ENCODE data around the gene RPA1.
A peak's percentile ranks its signal among the peaks of the same experiment; 100 is the strongest.

The RPA1 gene

GRCh38 chr17:1914661-1915083, 84.9 kb downstream of the RPA1 start:
- no peak for DNase-seq
- Histone ChIP-seq H3K27me3 (ENCODE audit: insufficient read depth, low read depth, severe bottlenecking) (no peaks in the 10 kb centered on the region), H3K4me3 (ENCODE audit: low read depth, low read length) (no peak overlapping the region), H3K9me3 (ENCODE audit: severe bottlenecking) (no peaks in the 10 kb centered on the region), H3K27ac (no peak overlapping the region), H3K36me3 (no peaks in the 10 kb centered on the region)
- no peak for TF ChIP-seq CTCF (IDR thresholded peaks at IDR 0.05; ENCODE audit: low read depth, low read length)

- no peak for DNase-seq
- H3K4me3 ChIP-seq (ENCODE audit: low read depth, low read length) = no peak overlapping the region
- no peaks in the 10 kb centered on the region for H3K36me3 ChIP-seq
- H3K27me3 ChIP-seq (ENCODE audit: insufficient read depth, low read depth, severe bottlenecking) = no peaks in the 10 kb centered on the region
- no peak overlapping the region for H3K27ac ChIP-seq
- no peaks in the 10 kb centered on the region for H3K9me3 ChIP-seq (ENCODE audit: severe bottlenecking)
- no peak for TF ChIP-seq CTCF (IDR thresholded peaks at IDR 0.05; ENCODE audit: low read depth, low read length)
These were observed 86.1 kb downstream of the RPA1 start for GRCh38 chr17:1915889-1916288.

GRCh38 chr17:1916316-1916715, 86.5 kb downstream of the RPA1 start:
- no peaks in the 10 kb centered on the region for H3K9me3 ChIP-seq (ENCODE audit: severe bottlenecking)
- H3K27me3 ChIP-seq (ENCODE audit: insufficient read depth, low read depth, severe bottlenecking) = no peaks in the 10 kb centered on the region
- no peaks in the 10 kb centered on the region for H3K36me3 ChIP-seq
- H3K4me3 ChIP-seq (ENCODE audit: low read depth, low read length) = peak overlapping the region; percentile 11; the same call in 1 of the 2 replicates
- DNase-seq = no peak
- H3K27ac ChIP-seq = peak overlapping the region; percentile 22; the same call in 1 of the 2 replicates
- TF ChIP-seq CTCF (IDR thresholded peaks at IDR 0.05; ENCODE audit: low read depth, low read length) = no peak

GRCh38 chr17:1916963-1917715, 87.3 kb downstream of the RPA1 start:
- Histone ChIP-seq H3K9me3 (ENCODE audit: severe bottlenecking) (no peaks in the 10 kb centered on the region), H3K27me3 (ENCODE audit: insufficient read depth, low read depth, severe bottlenecking) (no peaks in the 10 kb centered on the region), H3K4me3 (ENCODE audit: low read depth, low read length) (peak overlapping the region; percentile 11; the same call in 1 of the 2 replicates), H3K27ac (peak overlapping the region; percentile 22), H3K36me3 (no peaks in the 10 kb centered on the region)
- DNase-seq = no peak
- no peak for TF ChIP-seq CTCF (IDR thresholded peaks at IDR 0.05; ENCODE audit: low read depth, low read length)

GRCh38 chr17:1918346-1919162, 88.7 kb downstream of the RPA1 start:
- H3K9me3 ChIP-seq (ENCODE audit: severe bottlenecking) = no peaks in the 10 kb centered on the region
- no peaks in the 10 kb centered on the region for H3K36me3 ChIP-seq
- peak overlapping the region; percentile 19; the same call in 1 of the 2 replicates for H3K4me3 ChIP-seq (ENCODE audit: low read depth, low read length)
- TF ChIP-seq CTCF (IDR thresholded peaks at IDR 0.05; ENCODE audit: low read depth, low read length) = no peak
- no peaks in the 10 kb centered on the region for H3K27me3 ChIP-seq (ENCODE audit: insufficient read depth, low read depth, severe bottlenecking)
- no peak for DNase-seq
- H3K27ac ChIP-seq = peak overlapping the region; percentile 54; the same call in 1 of the 2 replicates
